NCI-H2029 (cell line): ENCODE data around the gene CMIP.

Experiments used
- DNase-seq: peaks from one replicate; lab custom pipeline; 2025; lab: John Stamatoyannopoulos, UW

The CMIP gene

DNA sequence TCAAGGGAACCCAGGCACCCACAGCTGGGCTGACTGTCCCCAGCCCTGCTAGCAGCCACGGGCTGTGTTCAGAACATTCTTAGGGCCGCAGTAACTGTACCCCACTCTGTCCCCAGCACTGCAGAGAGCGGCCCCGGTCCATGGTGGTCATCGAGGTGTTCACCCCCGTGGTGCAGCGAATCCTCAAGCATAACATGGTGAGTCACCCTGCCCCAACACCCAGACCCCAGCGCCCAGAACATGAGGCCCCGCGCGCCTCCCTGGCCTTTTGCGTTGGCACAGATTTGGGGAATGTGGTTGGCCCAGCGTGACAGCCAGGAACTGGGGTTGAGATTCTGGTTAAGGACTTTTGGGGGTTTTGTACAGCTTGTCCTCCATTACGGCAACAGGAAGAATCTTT is 219.5 kb downstream of the CMIP start:
- no peak for DNase-seq

DNA sequence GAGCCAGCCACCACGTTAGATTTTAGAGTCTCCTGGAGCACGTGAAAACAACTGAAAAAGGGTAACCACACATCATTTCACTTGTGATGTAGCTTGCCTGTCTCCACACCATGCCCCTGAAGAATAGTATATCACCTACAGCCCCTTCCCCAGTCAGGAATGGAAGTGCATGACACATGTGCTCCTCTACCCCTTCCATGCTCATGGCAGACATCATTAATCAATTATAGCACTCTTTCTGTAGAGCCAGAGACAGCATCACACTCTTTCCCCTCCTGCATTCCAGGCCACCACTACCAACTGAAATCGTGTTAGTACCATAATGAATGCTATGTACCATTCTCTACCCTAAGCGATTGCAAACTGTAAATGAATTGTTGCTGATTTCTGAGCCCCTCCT is 221.0 kb downstream of the CMIP start:
- DNase-seq: no peak

DNA sequence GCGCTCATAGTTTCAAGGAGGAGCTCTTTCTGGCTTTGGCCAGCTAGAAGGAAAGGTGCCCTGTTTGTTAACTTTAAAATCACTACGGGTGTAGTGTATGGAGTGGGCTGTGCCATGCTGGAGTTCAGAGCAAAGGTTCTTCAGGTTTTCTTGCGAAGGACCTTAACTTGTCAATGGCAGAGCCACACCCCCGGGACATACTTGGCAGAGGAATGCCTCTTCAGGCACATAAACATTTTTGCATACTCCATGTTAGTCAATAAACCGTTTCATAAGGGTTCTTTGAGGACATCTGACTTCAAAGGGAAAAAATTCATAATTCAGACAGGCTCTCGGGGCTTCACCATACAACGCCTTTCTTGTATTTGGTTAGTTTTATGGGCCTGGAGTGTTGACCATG is 221.5 kb downstream of the CMIP start:
- DNase-seq: no peak

DNA sequence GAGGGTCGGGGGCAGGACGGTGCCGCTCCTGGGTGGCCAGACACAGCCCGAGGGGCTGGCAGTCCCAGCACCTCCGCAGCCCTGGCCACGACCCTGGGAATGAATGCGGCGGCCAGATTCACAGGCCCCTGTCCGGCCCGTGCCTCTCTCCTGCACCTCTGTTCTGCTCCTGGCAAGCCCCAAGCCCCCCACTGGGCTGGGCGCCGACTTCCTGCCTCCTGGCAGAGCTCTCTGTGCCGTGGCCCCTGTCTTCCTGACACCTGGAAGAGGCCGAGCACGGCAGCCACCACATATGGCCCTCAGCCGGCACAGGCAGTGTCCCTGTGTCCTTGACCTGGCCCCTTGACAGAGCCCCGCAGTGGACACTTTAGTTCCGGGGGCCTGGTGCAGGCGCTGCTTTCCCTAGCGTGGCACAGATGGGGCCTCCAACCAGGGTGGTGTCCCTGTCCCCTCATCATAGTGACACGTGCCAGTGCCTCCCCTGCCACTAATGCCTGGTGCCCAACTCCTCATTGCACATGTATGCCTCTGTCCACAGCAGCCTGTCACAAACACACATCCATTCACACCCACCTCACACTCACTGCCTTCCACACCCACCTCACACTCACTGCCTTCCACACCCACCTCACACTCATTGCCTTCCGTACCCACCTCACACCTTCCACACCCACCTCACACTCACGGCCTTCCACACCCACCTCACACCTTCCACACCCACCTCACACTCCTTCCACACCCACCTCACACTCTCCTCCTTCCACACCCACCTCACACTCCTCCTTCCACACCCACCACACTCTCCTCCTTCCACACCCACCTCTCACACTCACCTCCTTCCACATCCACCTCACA is 223.9 kb downstream of the CMIP start:
- DNase-seq: no peak

DNA sequence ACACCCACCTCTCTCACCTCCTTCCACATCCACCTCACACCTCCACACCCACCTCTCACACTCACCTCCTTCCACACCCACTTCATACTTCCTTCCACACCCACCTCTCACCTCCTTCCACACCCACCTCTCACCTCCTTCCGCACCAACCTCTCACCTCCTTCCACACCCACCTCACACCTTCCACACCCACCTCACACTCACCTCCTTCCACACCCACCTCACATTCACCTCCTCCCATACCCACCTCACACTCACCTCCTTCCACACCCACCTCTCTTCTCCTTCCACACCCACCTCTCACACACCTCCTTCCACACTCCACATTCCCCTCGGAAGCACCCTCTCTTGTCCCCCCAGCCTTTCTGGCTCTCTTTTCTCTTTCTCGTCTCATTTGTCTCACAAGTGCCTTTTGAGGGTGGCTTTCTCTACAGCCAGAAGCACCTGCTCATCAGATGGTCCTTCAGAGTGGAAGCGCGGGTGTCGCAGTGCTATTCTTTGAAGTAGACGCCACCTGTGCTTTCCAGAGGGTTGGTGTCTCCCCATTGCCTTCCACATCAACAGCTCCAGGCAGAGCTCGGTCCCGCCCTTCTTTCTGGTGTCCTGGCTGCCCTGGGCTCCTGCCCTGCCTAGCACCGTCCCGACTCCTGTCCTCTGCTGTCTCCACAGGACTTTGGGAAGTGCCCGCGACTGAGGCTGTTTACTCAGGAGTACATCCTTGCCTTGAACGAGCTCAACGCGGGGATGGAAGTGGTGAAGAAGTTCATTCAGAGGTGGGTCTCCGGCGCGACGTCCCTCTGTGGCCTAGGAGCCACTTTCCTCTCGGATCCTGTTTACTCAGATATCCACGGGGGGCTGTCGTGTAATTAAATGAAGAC is 225.1 kb downstream of the CMIP start:
- no peak for DNase-seq

DNA sequence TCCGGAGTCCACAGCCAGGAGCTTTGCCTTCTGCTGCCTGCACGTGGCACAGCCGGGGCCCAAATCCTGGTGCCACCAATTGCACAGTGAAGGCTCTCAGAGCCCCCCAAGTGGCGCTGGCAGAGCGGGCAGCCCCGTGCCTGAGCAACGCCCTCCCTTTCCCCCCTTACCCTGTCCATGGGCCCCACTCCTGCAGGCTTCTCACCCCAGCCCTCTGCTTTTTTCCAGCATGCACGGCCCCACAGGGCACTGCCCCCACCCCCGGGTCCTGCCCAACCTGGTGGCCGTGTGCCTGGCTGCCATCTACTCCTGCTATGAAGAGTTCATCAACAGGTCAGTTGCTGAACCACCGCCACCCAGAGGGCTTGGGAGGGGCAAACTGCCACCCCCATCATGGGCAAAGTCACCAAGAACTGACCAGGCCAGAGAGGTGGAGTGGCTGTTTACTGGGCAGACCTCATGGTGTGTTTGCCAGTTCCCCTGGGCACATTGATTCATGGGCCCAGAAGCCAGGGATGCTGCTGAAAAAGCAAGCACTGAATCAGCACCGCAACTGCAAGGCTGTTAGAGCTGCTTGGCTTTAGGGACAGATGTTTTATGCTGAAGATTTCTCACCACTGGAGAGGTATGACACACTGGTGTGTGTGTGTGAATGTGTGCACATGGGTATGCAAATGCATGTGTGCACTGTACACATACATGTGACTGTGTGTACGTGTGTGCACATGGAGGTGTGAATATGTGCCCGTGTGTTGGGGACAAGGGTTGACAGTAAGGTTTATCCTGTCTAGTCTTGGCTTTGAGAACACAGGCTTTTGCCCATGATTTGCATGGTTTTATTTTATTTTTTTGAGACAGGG is 227.4 kb downstream of the CMIP start:
- DNase-seq: no peak

DNA sequence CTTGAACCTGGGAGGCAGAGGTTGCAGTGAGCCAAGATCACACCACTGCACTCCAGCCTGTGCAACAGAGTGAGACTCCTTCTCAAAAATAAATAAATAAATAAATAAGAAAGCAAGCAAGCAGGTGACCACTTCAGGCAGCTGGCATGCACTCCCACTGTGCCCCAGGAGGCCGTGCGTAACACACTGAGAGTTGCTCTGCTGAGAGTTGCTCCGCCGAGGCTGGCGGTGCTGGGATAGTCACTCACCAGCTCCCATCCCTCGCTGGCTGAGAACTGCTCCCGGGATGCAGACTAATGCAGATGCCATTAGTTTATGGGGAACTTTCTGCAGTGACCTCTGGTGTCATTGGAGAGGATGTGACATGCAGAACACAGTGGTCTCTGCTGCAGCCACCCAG is 228.8 kb downstream of the CMIP start:
- no peak for DNase-seq

DNA sequence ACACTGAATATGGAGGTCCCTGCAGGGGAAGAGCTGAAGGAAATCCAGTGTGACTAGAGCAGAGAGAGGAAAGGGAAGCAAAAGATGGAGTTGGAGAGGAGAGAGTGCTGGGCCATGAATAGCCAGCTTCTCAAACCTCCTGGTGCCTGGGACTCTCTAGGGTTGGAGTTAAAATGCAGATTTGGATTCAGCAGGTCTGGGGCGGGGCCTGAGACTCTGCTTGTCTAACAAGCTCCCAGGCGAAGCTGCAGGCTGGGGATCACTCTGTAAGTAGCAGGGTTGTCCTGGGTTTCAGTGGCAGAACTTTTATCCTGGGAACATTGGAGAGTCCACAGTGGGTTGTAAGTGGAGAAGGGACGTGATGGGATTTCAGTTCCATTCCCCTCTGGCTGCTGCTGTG is 231.1 kb downstream of the CMIP start:
- DNase-seq: no peak

DNA sequence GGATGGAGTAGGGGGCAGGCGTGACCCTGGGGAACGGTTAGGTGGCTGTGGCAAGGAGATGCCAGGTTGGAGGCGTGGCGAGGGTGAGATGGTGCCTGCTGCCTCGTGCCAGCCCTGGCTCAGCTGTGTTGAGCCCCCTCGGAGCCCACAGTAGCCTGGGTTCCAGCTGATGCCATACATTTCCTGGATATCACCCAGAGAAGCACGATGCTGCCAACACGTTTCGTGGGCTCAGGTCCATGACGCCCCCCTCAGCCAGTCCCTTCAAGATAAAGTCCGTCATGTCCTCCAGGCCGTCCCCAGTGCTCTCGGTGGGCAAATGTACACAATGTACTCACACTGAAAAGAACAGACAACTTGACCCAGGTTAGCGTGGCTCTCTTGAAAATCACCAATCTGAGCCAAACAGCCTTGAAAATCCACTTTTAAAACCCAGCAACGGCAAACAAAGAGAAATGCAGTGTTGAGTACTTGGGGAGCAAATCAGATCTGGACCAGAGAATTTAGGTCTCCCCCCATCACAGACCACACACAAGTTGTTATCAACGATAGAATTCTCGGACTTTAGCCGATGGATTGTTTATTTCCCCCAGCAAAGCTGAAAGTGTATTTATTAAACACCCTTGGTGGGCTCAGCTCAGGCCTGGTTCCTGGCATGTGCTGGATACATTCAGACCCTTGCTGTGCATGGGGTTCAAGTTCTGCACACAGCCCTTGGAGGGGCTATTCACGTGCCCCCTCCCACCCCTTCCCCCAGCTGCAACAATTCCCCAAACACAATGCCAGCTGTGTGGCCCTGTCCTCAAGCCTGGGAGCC is 231.7 kb downstream of the CMIP start:
- DNase-seq: no peak

DNA sequence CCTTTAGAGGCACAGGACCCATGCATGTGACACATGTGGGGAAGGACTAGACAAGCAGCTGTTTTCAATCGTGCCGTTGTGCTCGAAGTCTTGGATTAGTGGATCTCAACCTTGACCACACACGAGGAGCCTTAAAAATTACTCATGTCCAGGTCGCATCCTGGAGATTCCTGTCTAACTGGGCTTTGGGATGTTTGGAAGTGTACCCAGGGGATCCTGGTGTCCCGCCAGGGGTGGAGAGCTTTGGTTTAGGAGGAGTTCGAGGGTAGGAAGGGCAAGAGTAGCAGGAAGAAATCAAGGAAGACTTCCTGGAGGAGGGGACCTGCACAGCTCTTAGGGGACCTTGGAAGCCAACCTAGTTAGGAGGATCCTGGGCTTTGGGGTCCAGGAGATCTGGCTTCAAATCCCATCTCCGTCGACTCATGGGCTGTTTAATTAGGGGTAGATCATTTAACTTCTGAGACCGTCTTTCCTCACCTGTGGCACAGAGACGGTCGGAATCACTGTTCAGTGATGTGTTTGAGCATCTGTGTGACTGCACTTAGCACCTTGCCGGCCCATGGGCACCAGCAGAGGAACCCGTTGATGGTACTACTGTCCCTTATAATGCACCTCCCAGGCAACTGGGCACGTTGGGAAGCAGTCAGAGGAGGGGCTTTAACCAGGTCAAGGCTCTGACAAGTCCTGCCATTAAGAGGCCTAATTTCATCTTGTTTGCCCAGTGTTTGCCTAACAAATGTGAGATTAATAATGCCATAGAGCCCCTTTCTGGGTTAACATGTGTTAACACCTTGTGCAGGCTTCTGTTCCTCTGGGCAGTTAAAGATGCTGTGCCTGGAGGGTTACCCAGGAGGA is 232.5 kb downstream of the CMIP start:
- no peak for DNase-seq

DNA sequence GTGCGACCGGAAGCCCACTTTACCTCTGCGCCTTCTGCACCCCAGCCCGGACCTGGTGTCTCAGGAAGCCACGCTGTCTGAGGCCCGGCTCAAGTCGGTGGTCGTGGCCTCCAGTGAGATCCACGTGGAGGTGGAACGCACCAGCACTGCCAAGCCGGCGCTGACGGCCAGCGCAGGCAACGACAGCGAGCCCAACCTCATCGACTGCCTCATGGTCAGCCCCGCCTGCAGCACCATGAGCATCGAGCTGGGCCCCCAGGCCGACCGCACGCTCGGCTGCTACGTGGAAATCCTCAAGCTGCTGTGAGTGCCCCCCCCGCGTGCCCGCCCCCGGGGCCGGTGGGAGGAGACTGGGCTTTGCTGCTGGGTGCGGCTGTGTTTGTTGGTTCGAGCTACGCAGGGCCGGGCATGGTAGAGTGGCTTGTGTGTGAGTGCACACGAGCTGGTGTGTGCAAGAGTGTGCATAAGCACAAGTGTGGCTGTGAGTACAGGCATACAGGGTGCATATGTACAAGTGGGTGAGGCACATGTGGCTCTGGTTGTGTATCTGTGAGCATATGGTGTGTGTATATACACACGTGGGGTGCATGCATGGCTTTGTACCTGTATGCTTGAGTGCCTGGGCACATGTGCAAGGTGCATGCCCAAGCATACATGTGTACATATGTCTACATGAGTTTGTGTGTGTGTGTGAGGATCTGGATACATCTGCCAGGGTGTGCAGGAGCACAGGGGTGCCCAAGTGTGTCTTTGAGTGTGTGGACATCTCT is 233.9 kb downstream of the CMIP start:
- no peak for DNase-seq

DNA sequence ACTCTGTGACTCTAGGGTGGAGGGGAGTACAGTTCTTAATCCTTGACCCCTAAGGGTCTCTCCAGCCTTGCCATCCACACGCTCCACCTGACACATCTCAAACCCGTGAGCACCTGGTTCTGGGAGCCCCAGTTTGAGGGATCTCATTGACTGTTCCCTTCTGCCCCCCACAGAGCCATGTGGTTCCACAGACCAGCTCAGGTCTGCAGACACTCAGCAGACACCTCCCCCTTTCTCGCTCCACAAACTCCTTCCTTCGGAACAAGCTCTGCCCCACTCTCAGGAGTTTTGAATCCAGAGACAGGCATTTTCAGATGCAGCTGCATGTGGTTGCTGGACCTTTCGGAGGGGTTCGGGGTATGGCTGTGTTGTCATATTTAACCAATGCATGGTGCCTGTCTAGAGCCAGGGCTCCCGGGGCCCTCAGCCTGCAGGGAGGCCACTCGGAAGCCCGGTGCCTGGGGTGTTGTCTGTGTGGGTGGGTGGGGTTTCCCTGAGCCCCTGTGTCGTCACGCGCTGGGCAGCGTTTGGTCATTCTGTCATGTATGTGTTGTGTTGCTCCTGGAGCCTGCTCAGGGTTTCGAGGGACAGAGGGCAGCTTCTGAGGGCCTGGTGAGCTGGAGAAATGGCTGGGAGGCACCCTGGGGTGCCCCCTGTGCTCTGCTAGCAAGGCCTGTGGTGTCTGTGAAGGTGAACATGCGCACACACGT is 235.3 kb downstream of the CMIP start:
- DNase-seq: no peak

DNA sequence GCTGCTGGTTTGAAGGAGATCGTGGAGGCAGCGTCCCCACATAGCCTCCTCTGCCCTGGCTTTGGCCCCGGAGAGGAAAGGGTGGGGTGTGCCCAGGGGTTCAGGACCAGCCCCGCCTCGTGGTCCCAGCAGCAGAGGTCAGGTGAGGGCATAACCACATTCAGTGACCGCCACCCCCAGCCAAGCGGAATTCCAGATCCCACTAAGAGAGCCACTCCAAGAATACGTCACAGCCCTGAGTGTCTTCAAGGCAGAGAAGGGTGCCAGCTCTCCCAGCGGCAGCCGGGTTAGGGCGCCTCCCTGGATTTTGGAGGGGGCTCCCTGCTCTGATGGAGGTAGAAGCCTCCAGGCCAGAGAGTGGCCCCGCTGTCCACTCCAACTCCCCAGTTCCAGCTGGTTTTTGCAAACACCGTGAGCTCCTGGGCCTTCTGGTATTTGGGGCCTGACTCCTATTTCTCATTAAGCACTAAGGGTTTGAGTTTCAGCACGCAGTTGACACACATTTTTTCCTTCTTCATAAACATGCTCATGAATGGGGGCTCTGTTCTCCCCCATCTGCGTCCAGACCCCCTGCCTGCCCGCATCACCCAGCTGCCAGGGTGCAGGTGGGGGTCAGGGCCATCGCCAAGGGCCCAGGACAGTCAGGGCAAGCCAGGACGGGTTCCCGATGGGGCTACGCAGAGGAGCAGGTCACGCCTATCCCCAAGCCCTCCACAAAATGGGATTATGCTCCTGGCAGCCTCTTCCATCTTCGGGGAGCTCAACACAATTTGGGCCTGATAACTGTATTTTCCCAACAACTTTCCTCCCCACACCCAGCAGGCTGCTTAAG is 236.1 kb downstream of the CMIP start:
- DNase-seq: no peak

DNA sequence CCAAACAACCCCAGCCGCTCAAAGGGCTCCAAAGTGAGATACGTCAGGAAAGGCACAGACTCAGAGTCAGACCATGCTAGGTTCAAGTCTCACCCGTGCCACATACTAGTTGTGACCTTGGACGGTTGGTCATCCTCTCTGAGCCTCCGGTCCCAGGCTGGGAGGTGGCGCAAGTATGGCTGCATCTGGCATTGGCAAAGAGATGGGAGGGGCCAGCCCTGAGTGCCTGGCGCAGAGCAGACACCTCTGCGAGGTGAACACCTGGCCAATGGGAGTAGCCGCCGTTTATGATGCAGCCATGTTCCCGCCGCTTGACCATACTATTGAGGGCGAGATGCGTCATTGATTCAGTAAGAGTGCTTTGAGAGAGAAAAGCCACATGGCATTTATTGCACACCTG is 236.7 kb downstream of the CMIP start:
- DNase-seq: no peak

DNA sequence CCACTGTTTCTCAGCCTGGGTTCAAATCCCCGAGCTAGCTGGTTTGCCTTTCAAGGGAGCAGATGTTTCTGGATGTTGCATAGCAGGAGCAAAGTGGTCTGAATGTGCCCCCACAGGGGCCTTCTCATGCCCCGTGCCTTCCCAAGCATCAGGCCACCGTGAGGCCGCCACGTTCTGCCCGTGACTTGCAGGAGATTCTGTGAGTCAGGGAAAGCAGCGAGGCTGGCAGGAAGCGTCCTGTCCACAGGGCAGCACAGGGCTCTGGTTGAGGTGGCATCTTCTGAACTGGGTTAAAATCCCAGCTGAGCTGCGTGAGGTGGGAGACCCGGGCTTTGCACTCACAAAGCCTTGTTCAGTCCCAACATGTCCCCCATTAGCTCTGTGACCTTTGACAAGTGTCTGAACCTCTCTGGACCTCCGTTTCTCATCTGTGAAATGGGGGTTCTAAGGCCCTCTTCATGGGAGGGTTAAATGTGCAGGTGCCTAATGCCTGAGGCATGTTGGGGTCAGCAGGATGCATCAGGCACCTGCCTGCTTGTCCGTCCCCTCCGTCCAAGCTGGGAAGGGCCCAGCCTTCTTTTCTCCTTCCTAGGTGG is 239.7 kb downstream of the CMIP start:
- DNase-seq: no peak

DNA sequence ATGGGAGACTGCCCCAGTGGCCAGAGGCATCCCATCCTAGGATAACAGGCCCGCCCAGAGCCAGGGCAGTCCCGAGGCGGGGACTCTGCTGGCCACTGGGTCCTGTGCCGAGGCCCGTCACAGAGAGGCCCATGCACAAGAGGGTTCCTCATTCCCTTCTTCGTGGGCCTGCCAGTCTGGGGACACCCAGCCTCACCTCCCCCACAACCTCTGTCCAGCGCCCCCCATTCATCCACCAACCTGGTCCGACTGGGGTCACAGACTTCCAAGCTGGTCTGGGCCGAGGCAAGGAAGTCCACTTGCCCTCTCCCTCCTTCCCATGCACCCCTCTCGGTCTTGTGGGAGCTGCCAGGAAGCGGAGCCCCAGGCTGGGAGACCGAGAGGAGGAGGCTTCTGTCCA is 240.3 kb downstream of the CMIP start:
- no peak for DNase-seq

DNA sequence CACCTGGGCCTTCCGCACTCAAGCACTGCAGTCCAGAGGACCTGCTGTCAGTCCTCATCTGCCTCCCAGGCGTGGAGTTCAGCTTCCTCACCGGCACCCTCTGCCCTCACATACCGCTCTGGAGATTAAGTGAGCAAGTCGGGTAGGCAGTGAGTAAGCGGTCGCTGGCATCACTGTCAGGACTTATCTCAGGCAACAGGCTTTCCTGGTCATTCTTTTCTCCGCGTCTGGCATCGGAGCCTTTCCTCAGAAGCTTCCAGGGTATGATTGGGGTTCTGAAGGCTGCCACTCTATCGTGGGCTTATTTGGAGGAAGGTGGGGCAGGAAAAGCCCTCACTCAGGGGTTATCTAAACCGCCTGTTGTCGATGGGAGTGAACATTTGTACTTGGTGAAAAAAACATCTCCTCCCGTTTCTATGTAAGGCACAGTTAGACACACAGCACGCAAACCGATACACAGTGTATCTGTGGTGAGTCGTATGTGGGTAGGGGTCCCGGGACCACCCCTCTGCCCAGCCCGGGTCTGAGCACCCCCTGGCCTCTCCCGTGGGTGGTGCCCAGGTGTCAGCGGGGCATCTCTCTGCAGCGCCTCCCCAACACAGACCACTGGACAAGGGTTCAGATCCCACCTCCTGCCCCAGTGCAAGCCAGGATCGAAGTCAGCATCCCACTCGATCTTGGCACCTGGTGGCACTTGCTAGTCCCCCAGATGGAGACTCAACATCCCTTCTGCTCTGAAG is 242.0 kb downstream of the CMIP start:
- DNase-seq: no peak
